GM19438 (cell line): ENCODE measurements around the gene MORN5.

Source experiments
- ATAC-seq: cut with Tn5 transposase; IDR thresholded peaks from one replicate; pipeline ENCODE4 v1.9.1; 2021; ENCODE audit warnings: low read depth; ENCODE audit not compliant: unreplicated experiment

Gene MORN5

DNA sequence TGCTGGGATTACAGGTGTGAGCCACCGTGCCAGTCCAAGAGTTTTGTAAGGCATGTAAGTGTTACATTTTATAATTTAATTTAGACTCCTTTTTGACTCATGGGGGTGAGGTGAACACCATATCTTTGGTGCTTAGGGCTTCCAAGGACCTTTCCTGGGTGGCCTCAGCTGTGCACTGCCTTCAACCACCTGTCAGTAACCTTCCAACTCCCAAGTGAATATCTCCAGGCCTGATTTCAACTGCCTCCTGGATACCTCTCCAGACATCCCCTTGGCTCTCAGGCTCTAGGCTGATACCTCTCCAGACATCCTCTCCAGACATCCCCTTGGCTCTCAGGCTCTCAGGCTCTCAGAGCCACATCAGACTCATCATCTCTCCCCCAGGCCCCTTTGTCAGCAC is 35.7 kb upstream of the MORN5 start:
- no peak for ATAC-seq

DNA sequence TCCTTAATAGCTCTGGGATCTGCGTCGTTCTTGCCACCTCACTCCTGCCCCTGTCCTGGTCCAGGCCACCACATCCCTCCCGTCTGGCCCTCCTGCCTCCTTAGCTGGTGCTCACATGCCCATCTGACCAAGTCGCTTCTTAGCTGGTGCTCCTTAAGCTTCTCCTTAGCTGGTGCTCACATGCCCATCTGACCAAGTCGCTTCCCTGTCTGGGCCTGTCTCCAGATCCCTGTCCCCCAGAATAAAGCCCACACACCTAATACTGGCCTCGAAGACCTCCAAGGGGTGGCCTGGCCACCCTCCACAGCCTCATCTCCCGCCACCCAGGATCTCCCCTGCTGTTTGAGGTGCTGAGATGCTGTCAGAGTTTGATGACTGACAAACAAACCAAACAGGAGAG is 35.2 kb upstream of the MORN5 start:
- no peak for ATAC-seq

DNA sequence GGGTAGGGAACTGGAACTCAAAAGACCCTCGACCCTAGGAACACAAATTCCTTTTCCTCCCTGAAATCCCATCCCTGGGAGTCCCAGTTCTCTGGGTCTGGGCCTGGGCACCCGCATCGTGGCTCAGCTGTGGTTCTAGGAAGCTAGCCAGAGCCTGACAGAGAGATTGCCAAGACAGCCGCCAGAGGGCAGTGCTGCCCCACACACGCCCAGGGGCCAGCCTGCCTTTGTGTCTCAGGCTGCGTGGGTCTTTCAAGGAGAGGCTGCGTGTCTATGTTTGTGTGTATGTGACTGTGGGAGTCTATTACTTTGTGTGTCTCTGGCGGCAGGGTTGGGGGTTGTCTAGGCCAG is 34.6 kb upstream of the MORN5 start:
- ATAC-seq: no peak

GRCh38 chr9:122125509-122126330 is 34.0 kb upstream of the MORN5 start:
- ATAC-seq: no peak

DNA sequence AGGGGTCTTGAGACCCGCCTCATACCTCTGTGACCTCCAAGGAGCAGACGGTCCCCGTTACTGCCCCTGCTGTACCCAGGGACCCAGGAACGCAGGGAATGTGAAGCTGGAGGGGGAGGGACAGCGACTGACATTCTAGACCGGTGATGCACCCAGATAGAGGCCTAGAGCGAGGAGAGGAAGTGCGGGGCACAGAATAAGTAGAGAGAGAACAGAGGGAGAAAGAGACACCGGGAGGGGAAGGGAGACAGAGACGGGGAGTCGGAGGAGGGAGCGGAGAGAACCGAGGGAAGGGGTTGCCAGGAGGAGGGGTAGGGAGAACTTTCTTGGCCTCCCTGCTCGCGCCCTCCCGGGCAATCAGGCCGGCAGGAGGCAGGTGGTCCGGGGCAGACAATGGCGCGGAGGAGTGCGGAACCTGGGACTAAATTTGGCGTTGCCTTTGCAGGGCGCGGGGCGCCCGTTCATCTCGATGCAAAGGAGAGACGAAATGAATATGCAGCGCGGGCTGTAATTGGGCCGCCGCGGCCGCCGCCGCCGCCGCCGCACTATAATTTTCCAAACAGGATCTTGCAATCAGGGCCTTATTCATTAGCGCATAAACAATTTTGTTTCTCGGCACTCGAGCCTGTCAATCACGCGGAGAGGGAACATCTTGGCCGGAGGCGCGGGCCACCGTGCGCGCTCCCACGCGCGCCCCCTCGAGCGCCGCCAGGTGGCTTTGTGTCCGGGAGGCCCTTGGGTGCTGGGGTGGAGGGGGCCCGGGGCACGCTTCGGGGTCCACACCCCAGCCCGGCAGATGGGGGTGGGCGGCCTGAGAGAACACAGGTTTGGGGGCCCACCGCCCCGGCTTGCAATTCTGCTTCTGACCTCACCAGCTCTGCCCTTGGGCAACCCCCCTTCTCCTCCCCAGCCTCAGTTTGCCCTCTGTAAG is 33.1 kb upstream of the MORN5 start:
- no peak for ATAC-seq

- no peak for ATAC-seq
Measured at GRCh38 chr9:122127396-122127798, 32.3 kb upstream of the MORN5 start.

GRCh38 chr9:122128007-122128968 is 31.4 kb upstream of the MORN5 start:
- no peak for ATAC-seq

DNA sequence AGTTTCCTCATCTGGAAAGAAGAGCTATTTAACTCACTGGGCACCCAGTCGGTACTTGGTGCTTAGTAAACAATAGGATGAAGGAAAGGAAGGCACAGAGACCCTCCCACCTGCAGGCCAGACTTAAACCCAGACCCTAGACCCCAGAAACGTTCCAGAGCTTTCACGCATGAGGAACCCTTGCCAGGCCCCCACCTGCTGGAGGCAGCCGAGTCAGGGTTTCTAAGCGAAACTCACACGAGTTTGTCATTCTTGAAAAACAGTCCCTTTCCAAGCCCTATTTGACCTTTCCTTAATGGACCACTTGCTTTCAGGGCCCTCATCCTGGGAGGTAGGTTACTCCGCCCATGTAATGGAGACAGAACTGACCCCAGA is 30.8 kb upstream of the MORN5 start:
- no peak for ATAC-seq

DNA sequence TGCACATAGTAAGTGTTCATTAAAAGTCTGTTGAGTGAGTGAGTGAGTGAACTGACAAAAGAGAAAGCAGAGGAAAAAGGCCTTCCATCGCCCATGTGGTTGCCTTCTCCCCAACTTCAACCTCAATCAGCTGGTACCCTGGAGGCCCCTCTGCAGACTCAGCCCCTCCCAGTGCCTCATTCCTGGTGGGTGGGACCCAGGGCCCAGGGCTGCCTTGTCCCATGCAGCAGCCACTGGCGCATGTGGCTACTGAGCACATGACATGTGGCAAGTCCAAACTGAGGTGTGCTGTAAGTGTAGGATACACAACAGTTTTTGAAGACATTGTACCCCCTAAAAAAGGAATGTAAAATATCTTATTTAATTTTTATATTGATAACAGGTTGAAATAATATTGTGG is 29.7 kb upstream of the MORN5 start:
- ATAC-seq: no peak

DNA sequence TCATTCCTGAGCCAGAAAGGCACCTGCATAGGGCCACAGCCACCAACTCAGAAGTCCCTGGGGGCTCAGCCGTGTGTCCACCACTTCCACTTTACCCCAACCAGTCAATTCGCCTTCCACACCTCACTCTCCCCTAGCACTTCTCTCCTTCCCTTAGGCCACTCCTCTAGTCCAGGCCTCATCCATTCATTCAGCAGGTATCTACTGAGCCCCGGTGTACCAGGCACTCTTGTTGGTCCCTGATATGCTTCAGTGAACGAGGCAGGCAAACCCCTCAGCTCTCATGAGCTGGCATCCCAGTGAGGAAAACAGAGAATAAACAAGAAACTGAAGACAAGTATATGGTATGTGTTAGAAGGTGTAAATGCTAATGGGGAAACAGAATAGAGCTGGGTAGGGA is 28.9 kb upstream of the MORN5 start:
- no peak for ATAC-seq

- ATAC-seq: no peak
Measured at GRCh38 chr9:122131401-122132001, 28.2 kb upstream of the MORN5 start.

DNA sequence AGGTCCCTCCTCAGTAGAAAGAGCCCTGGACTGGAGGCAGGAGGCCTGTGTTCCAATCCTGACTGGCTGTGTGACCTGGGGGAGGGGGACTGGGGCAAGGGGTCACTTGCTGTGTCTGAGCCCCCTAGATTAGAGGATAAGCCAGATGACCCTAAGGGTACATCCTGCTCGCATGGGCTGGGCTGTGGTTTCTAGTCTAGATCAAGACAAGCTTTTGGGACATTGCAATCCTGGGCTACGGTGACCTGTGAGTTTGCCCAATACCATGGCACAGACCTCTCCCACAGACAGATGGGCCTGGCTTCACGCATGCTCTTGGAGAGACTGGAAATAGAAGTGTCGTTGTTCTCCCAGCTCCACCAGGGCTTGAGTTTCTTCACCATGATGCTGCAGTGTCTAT is 27.2 kb upstream of the MORN5 start:
- ATAC-seq: no peak

GRCh38 chr9:122133263-122133983 is 26.3 kb upstream of the MORN5 start:
- ATAC-seq: no peak

DNA sequence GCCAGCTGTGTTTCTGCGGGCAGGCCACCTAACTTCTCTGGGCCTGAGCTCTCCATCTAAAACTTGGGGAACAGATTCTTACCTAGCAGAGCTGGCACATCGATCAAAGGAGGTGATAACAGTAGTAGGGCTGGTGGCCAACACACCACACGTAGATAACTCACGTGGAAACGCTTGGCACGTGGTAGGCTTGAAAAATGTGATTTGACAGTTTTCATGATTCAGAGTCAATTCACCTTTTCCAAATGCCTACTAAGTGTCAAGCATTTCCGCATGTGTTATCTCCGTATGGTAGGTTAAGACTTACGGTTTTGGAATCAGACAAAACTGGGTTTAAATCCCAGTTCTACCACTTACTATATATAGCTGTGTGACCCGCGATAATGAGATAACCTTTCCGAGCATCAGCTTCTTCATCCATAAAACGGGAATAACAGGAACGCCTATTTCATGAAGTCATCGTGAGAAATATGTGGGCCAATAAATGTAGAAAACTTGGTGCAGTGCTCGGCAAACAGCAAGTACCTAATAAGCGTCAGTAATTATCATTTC is 25.6 kb upstream of the MORN5 start:
- ATAC-seq: no peak

DNA sequence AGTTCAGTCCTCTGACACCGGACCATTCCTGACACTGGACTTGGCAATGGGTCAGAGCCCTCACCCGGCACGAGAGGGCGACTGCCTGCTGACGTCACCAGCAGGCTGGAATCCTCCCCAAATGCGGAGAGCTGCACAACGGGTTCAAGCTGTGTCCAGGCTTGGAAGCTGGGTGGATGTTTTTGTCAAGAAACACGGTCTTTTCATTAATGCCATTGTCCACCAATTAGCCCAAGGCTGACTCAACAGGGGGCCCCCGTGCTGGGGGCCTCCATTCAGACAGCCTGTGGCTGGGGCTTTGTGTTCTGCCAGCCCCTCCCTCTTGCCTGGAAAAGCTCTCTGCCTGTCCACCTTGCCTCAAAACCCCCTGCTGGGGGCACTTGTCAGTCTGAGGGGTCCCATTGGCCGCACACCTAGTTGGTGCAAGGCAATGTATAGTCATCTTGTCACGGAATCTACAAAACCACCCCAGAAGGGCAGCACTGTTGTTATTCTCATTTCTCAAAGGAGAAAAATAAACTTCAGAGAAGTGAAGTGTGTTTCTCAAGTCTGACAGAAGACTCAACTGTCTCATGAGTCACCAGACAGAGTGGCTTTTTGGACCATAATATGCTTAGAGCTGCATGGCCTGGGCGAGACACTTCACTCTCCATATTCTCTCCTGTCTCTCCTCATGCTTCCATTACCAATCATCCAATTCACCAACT is 24.7 kb upstream of the MORN5 start:
- no peak for ATAC-seq

DNA sequence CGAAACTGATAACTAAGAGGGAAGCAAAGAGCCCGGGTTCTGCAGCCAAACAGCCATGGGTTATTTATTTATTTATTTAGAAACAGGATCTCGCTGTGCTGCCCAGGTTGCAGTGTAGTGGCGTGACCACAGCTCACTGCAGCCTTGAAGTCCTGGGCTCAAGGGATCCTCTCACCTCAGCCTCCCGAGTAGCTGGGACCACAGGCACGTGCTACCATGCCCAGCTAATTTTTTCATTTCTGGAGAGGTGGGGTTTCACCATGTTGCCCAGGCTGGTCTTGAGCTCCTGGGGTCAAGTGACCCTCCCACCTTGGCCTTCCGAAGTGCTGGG is 24.2 kb upstream of the MORN5 start:
- no peak for ATAC-seq

- no peak for ATAC-seq
Measured at GRCh38 chr9:122138560-122139268, 21.0 kb upstream of the MORN5 start.
